WTC11 (cell line): Measurements from ENCODE around the gene TACR2. TPM values are rescaled to one million over a fixed set of nuclear protein-coding genes. Genes with fewer than 3 reads are reported as not detected.

ENCODE experiments used
- ATAC-seq: fragments of 200-7000 bp; cut with Tn5 transposase; 2 replicates; pipeline ENCODE4 v1.10.0; 2021; ENCODE audit warnings: mild to moderate bottlenecking, moderate library complexity
- Bru-seq: library from RNA; stranded (reverse); fragments of 400-500 nt; gene quantifications from one replicate; lab custom pipeline; 2021; lab: Mats Ljungman, UMichigan
- CTCF ChIA-PET: fragments of 300-600 bp; sonication (Branson Sonifier 250); formaldehyde crosslinking; loops from one replicate; lab custom pipeline; 2021; ENCODE audit warnings: antibody characterized with exemption; lab: Charles Lee
- POLR2A ChIA-PET: fragments of 350-600 bp; sonication (Branson Sonifier 250); formaldehyde crosslinking; loops from one replicate; lab custom pipeline; 2021; ENCODE audit warnings: antibody characterized with exemption; lab: Charles Lee
- DNase-seq: peaks from one replicate; pipeline ENCODE4 v3.0.0; 2021; ENCODE audit warnings: low spot score
- H3K27ac Mint-ChIP-seq: 2 replicates; pipeline ENCODE4 v1.8.0; 2021; ENCODE audit warnings: mixed read lengths
- H3K27me3 Mint-ChIP-seq: 2 replicates; pipeline ENCODE4 v1.8.0; 2021; ENCODE audit warnings: low read depth, mild to moderate bottlenecking, moderate library complexity, mixed read lengths
- H3K36me3 Mint-ChIP-seq: 2 replicates; pipeline ENCODE4 v1.8.0; 2021; ENCODE audit warnings: mixed read lengths
- H3K4me1 Mint-ChIP-seq: 2 replicates; pipeline ENCODE4 v1.8.0; 2022; ENCODE audit warnings: mixed read lengths
- H3K4me3 Mint-ChIP-seq: 2 replicates; pipeline ENCODE4 v1.8.0; 2021; ENCODE audit warnings: mild to moderate bottlenecking, moderate library complexity, mixed read lengths
- H3K9me3 Mint-ChIP-seq: 2 replicates; pipeline ENCODE4 v1.8.0; 2021; ENCODE audit warnings: mixed read lengths
- AFF4 ChIP-seq: sonication (generic); formaldehyde crosslinking; IDR thresholded peaks from 2 replicates; pipeline ENCODE4 v1.8.1; 2023; ENCODE audit warnings: mild to moderate bottlenecking, missing genetic modification reagents, borderline replicate concordance
- AR ChIP-seq: fragments of 250-450 bp; sonication (Bioruptor Pico); IDR thresholded peaks from 2 replicates; pipeline ENCODE4 v1.9.0; 2021; ENCODE audit warnings: mild to moderate bottlenecking
- ATF1 ChIP-seq: sonication (generic); formaldehyde crosslinking; IDR thresholded peaks from 2 replicates; pipeline ENCODE4 v1.8.1; 2023; ENCODE audit warnings: mild to moderate bottlenecking, moderate library complexity, missing genetic modification reagents
- ATF6 ChIP-seq: sonication (generic); formaldehyde crosslinking; IDR thresholded peaks from 2 replicates; pipeline ENCODE4 v1.8.1; 2023; ENCODE audit warnings: mild to moderate bottlenecking, missing genetic modification reagents
- CBFB ChIP-seq: sonication (generic); formaldehyde crosslinking; IDR thresholded peaks from 2 replicates; pipeline ENCODE4 v1.8.1; 2022; ENCODE audit warnings: mild to moderate bottlenecking, low read depth, missing genetic modification reagents
- CDX4 ChIP-seq: fragments of 250-450 bp; sonication (Bioruptor Pico); IDR thresholded peaks from 2 replicates; pipeline ENCODE4 v1.9.0; 2021; ENCODE audit warnings: moderate library complexity, mild to moderate bottlenecking, inconsistent platforms, borderline replicate concordance
- CREB1 ChIP-seq: sonication (generic); formaldehyde crosslinking; IDR thresholded peaks from 2 replicates; pipeline ENCODE4 v1.8.0; 2023; ENCODE audit warnings: mild to moderate bottlenecking, missing genetic modification reagents
- E2F1 ChIP-seq: sonication (generic); formaldehyde crosslinking; IDR thresholded peaks from 2 replicates; pipeline ENCODE4 v1.8.0; 2022; ENCODE audit warnings: mild to moderate bottlenecking, missing genetic modification reagents
- ELF4 ChIP-seq: sonication (generic); formaldehyde crosslinking; IDR thresholded peaks from 2 replicates; pipeline ENCODE4 v1.8.1; 2022; ENCODE audit warnings: low read depth, mild to moderate bottlenecking, moderate library complexity, missing genetic modification reagents
- ESRRA ChIP-seq: sonication (generic); formaldehyde crosslinking; IDR thresholded peaks from 2 replicates; pipeline ENCODE4 v1.8.1; 2022; ENCODE audit warnings: mild to moderate bottlenecking, missing genetic modification reagents, borderline replicate concordance
- HMGA2 ChIP-seq: fragments of 250-450 bp; sonication (Bioruptor Pico); IDR thresholded peaks from 2 replicates; pipeline ENCODE4 v1.4.0; 2021; ENCODE audit warnings: mild to moderate bottlenecking, moderate library complexity
- PRDM15 ChIP-seq: sonication (generic); formaldehyde crosslinking; IDR thresholded peaks from 2 replicates; pipeline ENCODE4 v1.8.0; 2022; ENCODE audit warnings: missing genetic modification reagents
- RORB ChIP-seq: fragments of 250-450 bp; sonication (Bioruptor Pico); IDR thresholded peaks from 2 replicates; pipeline ENCODE4 v1.9.0; 2021; ENCODE audit warnings: mild to moderate bottlenecking
- SMAD4 ChIP-seq: sonication (generic); formaldehyde crosslinking; IDR thresholded peaks from 2 replicates; pipeline ENCODE4 v1.8.0; 2022; ENCODE audit warnings: mild to moderate bottlenecking, missing genetic modification reagents
- SP1 ChIP-seq: sonication (generic); formaldehyde crosslinking; conservative IDR thresholded peaks from 2 replicates; pipeline ENCODE4 v1.8.1; 2022; ENCODE audit warnings: missing genetic modification reagents
- TCF7 ChIP-seq: sonication (generic); formaldehyde crosslinking; IDR thresholded peaks from 2 replicates; pipeline ENCODE4 v1.8.0; 2022; ENCODE audit warnings: mild to moderate bottlenecking, low read depth, missing genetic modification reagents, moderate library complexity
- ZNF671 ChIP-seq: fragments of 250-450 bp; sonication (Bioruptor Pico); IDR thresholded peaks from 2 replicates; pipeline ENCODE4 v1.8.0; 2021; ENCODE audit warnings: mild to moderate bottlenecking
- long read RNA-seq, 3 experiments: library from RNA in 1 of 3; library from capped mRNA in 1 of 3; library from polyadenylated mRNA in 1 of 3; unstranded in 2 of 3; stranded (forward) in 1 of 3; transcript quantifications; one replicate each; pipeline ENCODE4 v2.0.0, GENCODE V29; 2021
- total RNA-seq: library from RNA; stranded (reverse); gene quantifications from 3 replicates; pipeline ENCODE4 v1.2.3, GENCODE V29; 2021

Gene TACR2
- 0.20 TPM in 1 of 3 replicates, not detected in the others for total RNA-seq
- Bru-seq, nascent RNA, result not detected
- long read RNA-seq, experiment 1, result 0 reads
- long read RNA-seq, experiment 2, result 0 reads
- long read RNA-seq, experiment 3, result 0 reads

- no peak within 1 kb of the TSS for H3K4me3 Mint-ChIP-seq
- ATAC-seq (no peak), DNase-seq (no peak)
- TF ChIP-seq RORB, result no peak
- H3K4me1 Mint-ChIP-seq, result peaks cover 3% of the 10 kb centered on the region; the same call in 1 of the 2 replicates
- H3K27ac Mint-ChIP-seq, result no peak within 1 kb of the TSS; the same call in 1 of the 2 replicates
- CTCF ChIA-PET, result interaction anchor here (0.6 to 4.8 kb wide), 8 partner anchors 8 to 222 kb away, joined by 3 to 19 read pairs (median 4); no protein-coding TSS in a partner anchor
- POLR2A ChIA-PET, result no interaction called here
- H3K36me3 Mint-ChIP-seq, result no peaks in the 10 kb centered on the region
- no peaks in the 10 kb centered on the region; the same call in 1 of the 2 replicates for H3K27me3 Mint-ChIP-seq
- H3K9me3 Mint-ChIP-seq, result no peaks in the 10 kb centered on the region
These were observed at the start of gene TACR2 for GRCh38 chr10:69416695-69417094. Gene TACR2, minus strand, starts transcription at chr10:69416918. Its CDS starts 595 bp downstream, at chr10:69416323.

- DNase-seq (no peak), ATAC-seq (no peak)
- no peaks in the 10 kb centered on the region for H3K9me3 Mint-ChIP-seq
- peaks cover 14% of the 10 kb centered on the region for H3K4me1 Mint-ChIP-seq
- no peaks in the 10 kb centered on the region for H3K27me3 Mint-ChIP-seq
- TF ChIP-seq SMAD4 (CRISPR knock-in tag) (no peak), HMGA2 (CRISPR knock-in tag) (no peak), AFF4 (CRISPR knock-in tag) (no peak), ESRRA (CRISPR knock-in tag) (no peak), ZNF671 (CRISPR knock-in tag) (no peak), AR (no peak), CREB1 (no peak), CDX4 (CRISPR knock-in tag) (no peak), ATF6 (no peak), PRDM15 (CRISPR knock-in tag) (no peak), ATF1 (CRISPR knock-in tag) (no peak), TCF7 (CRISPR knock-in tag) (no peak), ELF4 (CRISPR knock-in tag) (no peak), CBFB (CRISPR knock-in tag) (no peak), SP1 (no peak), E2F1 (CRISPR knock-in tag) (no peak)
- TF ChIP-seq, all 79 proteins: peak for 0
- H3K36me3 Mint-ChIP-seq, result no peaks in the 10 kb centered on the region
- POLR2A ChIA-PET, result no interaction called here
- H3K4me3 Mint-ChIP-seq, result no peak overlapping the region
- H3K27ac Mint-ChIP-seq, result no peak overlapping the region
- CTCF ChIA-PET, result interaction anchor here (0.6 to 6.1 kb wide), 5 partner anchors 15 to 197 kb away, joined by 3 to 55 read pairs (median 4); partner anchors contain the start of gene TSPAN15
These were observed 49.4 kb upstream of the TACR2 start for GRCh38 chr10:69466158-69466490.
